ENCODE data around the gene SLBP.

Gene SLBP

DNA sequence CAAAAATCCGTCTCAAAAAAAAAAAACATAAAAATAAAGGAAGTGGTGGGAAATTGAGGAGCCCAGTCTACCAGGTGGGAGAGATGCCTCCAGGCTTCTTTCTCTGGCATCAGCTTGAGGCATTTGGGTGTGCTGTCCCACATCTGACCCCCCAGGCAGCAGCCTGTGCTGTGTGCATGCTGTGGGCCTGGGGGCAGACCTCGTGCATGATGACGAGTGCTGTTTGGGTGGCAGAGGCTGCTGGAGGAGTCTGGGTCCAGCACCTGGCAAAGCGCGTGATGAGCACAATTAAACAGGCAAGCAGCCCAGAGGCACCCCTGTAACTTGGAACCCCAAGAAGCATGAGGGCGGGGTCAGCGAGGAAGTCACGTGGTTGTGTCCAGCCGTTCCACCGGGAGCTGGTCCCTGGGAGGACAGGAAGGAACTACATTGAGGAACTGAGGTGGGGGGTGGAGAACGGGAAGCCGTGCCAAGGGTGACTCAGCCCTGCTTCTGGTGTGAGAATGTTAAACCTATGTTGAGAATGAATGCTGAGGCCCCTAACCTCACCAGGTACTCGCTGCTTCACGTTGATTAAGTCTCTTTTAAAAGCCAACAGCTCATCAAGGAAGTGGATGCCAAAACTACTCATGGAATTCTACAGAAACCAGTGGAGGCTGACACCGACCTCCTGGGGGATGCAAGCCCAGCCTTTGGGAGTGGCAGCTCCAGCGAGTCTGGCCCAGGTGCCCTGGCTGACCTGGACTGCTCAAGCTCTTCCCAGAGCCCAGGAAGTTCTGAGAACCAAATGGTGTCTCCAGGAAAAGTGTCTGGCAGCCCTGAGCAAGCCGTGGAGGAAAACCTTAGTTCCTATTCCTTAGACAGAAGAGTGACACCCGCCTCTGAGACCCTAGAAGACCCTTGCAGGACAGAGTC lies 15.3 kb upstream of the SLBP start:
- H3K4me3 ChIP-seq (ENCODE audit: low read depth, low read length): no peak overlapping the region
- TF ChIP-seq, protein P1, sequence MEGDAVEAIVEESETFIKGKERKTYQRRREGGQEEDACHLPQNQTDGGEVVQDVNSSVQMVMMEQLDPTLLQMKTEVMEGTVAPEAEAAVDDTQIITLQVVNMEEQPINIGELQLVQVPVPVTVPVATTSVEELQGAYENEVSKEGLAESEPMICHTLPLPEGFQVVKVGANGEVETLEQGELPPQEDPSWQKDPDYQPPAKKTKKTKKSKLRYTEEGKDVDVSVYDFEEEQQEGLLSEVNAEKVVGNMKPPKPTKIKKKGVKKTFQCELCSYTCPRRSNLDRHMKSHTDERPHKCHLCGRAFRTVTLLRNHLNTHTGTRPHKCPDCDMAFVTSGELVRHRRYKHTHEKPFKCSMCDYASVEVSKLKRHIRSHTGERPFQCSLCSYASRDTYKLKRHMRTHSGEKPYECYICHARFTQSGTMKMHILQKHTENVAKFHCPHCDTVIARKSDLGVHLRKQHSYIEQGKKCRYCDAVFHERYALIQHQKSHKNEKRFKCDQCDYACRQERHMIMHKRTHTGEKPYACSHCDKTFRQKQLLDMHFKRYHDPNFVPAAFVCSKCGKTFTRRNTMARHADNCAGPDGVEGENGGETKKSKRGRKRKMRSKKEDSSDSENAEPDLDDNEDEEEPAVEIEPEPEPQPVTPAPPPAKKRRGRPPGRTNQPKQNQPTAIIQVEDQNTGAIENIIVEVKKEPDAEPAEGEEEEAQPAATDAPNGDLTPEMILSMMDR (IDR thresholded peaks at IDR 0.05; ENCODE audit: borderline replicate concordance, insufficient read depth, low read depth, low read length): no peak

GRCh38 chr4:1726146-1726934 lies 14.2 kb upstream of the SLBP start:
- TF ChIP-seq, protein P1 (IDR thresholded peaks at IDR 0.05; ENCODE audit: borderline replicate concordance, insufficient read depth, low read depth, low read length): peak; percentile 92
- H3K4me3 ChIP-seq (ENCODE audit: low read depth, low read length): no peak overlapping the region

- H3K4me3 ChIP-seq (ENCODE audit: low read depth, low read length): no peak overlapping the region
Measured at GRCh38 chr4:1725521-1725920, 13.4 kb upstream of the SLBP start.

GRCh38 chr4:1723131-1723801 lies 11.1 kb upstream of the SLBP start:
- TF ChIP-seq, protein P1 (IDR thresholded peaks at IDR 0.05; ENCODE audit: borderline replicate concordance, insufficient read depth, low read depth, low read length): no peak

More at GRCh38 chr4:1725521-1725920, 13.4 kb upstream of the SLBP start:
- TF ChIP-seq, protein P1 (IDR thresholded peaks at IDR 0.05; ENCODE audit: borderline replicate concordance, insufficient read depth, low read depth, low read length): no peak

DNA sequence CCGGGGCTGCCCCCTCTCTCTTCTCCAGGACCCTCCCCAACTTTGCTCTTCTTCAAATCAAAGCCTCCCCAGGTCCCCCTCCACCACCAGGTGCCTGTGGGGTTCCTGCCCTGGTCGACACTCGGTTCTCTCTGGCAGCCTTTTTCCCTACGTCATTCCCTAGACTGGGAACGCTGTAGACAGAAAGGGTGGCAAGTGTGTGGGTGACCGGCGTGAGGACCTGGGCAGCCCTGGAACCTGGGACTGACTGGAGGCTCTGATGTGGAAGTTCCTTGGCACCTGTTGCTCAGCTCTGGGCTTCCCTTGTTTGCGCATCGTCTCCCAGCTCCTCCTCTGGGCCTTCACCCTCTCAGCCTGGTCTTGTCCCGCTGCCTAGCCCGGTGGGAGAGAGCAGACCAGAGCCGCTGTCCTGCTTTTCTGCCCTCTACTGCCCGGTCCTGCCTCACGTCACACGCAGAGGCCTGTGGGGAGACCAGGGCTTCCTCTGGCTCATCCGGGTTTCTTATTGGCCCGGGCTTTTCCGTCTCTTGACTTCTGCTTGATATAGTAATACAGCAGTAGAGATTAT lies 10.5 kb upstream of the SLBP start:
- peak overlapping the region; percentile 95 for H3K4me3 ChIP-seq (ENCODE audit: low read depth, low read length)
- TF ChIP-seq, protein P1 (IDR thresholded peaks at IDR 0.05; ENCODE audit: borderline replicate concordance, insufficient read depth, low read depth, low read length): no peak

More at GRCh38 chr4:1723131-1723801, 11.1 kb upstream of the SLBP start:
- peak overlapping the region; percentile 95 for H3K4me3 ChIP-seq (ENCODE audit: low read depth, low read length)

GRCh38 chr4:1721666-1722550 lies 9.8 kb upstream of the SLBP start:
- TF ChIP-seq, protein P1 (IDR thresholded peaks at IDR 0.05; ENCODE audit: borderline replicate concordance, insufficient read depth, low read depth, low read length): no peak
- peak overlapping the region; percentile 95 for H3K4me3 ChIP-seq (ENCODE audit: low read depth, low read length)

Data from GM12875 (cell line).